ENCODE data around the gene SARDH.

Gene SARDH

GRCh38 chr9:133783331-133783731 lies 45.2 kb upstream of the SARDH start:
- no peak for TF ChIP-seq CTCF (IDR thresholded peaks at IDR 0.05; ENCODE audit: insufficient read depth, low read depth, low read length, missing control alignments)
- no peak overlapping the region for H3K4me3 ChIP-seq (ENCODE audit: low read depth, low read length)
- no peak for DNase-seq (ENCODE audit: low read depth)

DNA sequence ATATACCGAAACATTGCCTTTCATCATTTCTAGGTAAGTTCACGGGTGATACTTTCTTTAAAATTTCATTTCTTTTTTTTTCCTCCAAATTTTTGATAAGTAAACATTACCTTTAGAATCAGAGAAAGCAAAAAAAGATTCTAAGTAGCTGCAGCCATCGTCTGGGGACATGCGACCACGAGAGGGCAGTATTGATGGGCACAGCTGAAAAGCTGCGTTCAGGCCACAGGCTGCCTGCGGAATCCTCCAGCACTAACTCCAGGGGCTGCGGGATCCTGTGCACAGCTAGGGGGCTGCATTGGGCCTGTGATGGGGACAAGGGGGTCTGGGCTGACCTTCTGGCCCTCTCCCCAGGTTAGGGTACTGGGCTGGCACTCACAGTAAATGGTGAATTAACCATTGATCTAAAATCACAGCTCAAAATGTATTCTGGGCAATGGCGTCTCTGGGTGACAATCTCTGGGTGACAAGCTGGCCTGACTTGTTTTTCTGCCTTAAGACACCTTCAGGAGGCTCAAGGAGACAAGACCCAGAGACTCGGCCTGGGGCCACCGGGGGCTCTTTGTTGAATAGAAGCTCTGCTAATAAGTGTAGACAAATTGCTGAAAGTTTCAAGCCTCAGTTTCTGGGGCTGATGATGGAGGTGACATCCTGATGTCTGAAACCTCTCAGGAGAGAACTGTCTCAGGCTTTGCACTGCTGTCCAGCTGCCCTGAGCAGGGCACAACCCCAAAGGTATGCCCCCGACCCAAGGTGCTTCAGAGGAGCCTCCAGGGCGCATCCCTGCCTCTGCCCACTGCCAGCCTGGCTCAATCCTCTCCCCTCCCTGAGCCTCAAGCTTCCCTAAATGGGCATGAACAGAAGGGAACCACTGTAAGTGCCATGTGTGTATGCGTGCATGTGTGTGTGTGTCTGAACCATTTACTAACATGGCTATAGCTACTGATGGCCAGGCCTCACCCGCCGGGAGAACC lies 44.3 kb upstream of the SARDH start:
- H3K4me3 ChIP-seq (ENCODE audit: low read depth, low read length): no peak overlapping the region
- TF ChIP-seq CTCF (IDR thresholded peaks at IDR 0.05; ENCODE audit: insufficient read depth, low read depth, low read length, missing control alignments): peak; percentile 81
- peak; percentile 82 for DNase-seq (ENCODE audit: low read depth)

- TF ChIP-seq CTCF (IDR thresholded peaks at IDR 0.05; ENCODE audit: insufficient read depth, low read depth, low read length, missing control alignments): no peak
- DNase-seq (ENCODE audit: low read depth): no peak
- H3K4me3 ChIP-seq (ENCODE audit: low read depth, low read length): no peak overlapping the region
These were observed 43.6 kb upstream of the SARDH start for GRCh38 chr9:133781828-133782135.

DNA sequence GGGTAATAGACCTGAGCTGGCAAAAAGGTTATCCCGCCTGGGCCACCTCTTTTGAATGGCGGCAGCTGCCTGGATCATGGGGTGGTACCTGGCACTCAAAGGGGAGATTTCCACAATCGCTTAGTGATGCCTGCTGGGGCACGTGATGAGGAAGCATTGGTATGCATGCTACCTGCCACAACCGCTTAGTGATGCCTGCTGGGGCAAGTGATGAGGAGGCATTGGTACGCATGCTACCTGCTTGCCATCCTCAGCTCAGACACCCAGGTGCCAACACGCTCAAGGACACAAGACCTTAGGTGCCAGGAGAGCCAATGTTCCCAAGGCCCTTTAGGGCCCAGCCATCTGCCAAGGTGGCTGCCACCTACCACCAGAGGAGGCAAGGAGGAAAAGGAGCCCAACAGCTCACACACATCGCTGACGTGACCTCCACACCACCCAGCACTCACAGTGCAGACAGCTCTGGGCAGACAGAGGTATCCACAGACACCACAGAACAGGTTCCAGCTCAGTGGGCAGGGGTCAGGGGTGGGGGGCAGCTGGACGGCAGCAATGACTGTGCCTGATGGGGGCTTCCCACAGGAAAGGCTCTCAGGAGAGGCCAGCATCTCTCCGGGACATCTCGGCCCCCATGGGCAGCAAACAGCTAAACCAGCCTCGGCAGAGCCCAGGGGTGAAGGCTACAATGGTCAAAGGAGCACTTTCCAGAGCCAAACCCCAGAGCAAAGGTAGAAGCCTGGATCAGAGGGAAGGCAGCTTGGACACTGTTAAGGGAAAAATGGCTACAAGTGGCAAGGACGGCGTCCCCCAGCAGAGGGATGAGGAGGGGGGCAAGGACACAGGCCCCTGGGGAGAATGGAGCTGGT lies 43.0 kb upstream of the SARDH start:
- DNase-seq (ENCODE audit: low read depth): no peak

DNA sequence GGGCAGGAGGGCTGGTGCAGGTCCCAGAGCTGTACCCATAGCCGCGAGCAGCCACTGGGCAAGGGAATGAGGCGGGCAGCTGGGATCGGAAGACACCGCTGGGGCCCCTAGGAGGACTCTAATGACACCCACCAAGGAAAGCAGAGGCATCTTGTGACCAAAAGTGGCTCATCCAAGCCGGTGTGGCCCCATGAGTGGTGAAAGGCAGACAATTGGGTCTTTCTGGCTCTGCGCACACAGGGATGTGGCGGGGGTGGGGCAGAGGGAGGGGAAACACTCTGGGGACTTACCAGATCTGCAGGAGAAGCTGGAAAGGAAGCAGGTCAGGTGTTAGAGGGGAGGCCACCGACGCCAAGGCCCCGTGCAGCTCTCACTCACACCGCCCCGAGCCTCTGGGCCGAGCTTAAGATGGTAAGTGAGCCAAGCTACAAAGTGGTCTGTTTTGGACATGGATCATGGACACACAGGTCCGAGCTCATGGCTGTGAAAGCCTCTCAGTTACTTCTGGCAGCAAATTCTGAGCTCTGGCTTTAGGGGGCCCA lies 42.3 kb upstream of the SARDH start:
- TF ChIP-seq CTCF (IDR thresholded peaks at IDR 0.05; ENCODE audit: insufficient read depth, low read depth, low read length, missing control alignments): no peak
- no peak for DNase-seq (ENCODE audit: low read depth)
- no peak overlapping the region for H3K4me3 ChIP-seq (ENCODE audit: low read depth, low read length)

More for the DNA sequence above, 43.0 kb upstream of the SARDH start:
- H3K4me3 ChIP-seq (ENCODE audit: low read depth, low read length): no peak overlapping the region
- TF ChIP-seq CTCF (IDR thresholded peaks at IDR 0.05; ENCODE audit: insufficient read depth, low read depth, low read length, missing control alignments): no peak

- H3K4me3 ChIP-seq (ENCODE audit: low read depth, low read length): no peak overlapping the region
- no peak for DNase-seq (ENCODE audit: low read depth)
- TF ChIP-seq CTCF (IDR thresholded peaks at IDR 0.05; ENCODE audit: insufficient read depth, low read depth, low read length, missing control alignments): no peak
These were observed 41.6 kb upstream of the SARDH start for GRCh38 chr9:133779516-133780403.

All from GM12865 (cell line).